Ramos (cell line): ENCODE results near the gene REEP1.

Experiments used
- in situ Hi-C: fragments of 300-500 bp; cut with MboI; formaldehyde crosslinking; loops from one replicate; pipeline ENCODE4 v1.14.3; 2022; ENCODE audit warnings: low sequenced_read_pairs; ENCODE audit not compliant: unreplicated experiment

Gene REEP1

DNA sequence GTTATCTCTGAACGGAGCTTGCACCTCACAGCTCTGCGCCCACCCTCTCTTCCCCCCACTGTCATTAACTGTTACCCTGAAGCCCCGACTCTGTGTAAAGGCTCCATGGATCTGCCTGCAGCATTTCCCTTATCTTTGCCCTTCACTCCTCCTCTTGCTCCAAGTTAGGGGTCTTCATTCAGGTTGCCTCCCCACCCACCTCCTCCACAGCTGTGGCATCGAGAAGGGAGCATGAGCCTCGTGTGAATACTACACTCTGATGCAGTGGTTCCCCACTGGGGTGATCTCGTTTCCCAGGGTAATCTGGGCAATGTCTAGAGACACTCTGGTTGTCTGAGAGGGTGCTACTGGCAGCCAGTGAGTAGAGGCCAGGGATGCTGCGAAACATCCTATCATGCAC, 51.4 kb downstream of the REEP1 start:
- in situ Hi-C loops, result no loop called here

- in situ Hi-C loops, result no loop called here
Observed at GRCh38 chr2:86285571-86285970, 51.9 kb downstream of the REEP1 start.

DNA sequence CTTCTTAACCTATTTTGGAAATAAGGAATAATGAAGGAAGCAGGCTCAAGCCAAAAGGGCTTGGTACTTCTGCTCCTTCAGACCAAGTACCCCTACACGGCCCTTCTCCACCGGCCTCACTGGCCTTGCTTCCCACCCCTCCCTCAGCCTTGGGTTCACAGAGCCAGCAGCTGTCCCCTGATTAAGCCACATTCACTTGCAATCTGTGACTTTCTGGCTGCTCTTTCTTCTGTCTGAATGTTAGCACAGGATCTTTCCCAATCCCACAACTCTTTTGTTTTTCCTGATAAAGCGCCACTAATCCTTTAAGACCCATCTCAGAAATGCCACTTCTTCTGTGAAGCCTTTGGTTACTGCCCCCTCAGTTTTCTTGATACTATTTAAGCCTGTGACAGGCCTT, 52.4 kb downstream of the REEP1 start:
- in situ Hi-C loops, result no loop called here

DNA sequence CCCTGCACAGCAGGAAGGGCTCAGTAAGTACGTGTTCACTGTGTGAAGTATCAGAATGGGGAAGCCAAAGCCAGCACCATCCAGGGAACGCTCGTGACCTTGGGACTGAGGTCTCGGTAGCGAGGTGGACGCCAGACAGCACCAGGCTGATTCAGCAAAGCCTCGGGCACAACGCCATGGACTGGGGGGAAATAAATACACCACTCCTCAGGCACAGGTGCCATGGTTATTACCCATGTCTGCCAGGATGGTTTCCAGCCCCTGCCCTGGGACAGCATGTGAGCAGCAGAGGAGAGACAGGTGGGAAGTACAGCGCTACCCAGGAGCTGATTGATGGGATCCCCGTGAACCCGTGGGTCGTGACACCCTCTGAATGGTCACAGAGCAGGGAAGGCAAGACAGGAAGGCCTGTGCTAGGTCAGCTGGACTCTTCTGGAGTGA, 53.0 kb downstream of the REEP1 start:
- in situ Hi-C loops, result no loop called here

DNA sequence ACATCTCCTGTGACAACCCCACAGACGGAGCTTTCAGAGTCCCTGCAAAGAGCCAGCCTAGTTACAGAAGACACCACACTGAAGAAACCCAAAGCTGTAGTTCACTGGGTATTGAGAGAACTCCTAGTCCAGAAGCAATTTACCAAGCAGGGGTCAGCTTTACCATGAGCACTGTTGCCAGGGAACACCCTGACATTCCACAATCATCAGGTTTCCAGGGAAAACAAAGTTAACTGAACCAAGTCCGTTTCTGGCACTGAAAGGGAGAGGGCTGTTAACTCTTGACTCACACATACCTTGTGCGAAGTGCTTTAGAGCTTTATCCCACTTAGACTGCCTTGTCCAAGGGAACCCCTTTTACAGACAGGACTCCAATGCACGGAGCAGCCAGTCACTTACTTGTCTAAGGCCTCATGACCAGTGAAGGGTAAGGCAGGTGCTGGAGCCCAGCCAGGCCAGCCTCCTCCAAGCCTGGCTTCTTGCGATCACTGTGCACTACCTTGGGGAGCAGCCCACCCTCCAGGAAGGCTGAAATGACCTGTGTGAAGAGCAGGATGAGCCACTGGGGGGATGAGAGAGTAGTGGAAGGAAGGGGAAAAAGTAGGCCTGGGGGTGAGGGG, 53.9 kb downstream of the REEP1 start:
- in situ Hi-C loops, result no loop called here

DNA sequence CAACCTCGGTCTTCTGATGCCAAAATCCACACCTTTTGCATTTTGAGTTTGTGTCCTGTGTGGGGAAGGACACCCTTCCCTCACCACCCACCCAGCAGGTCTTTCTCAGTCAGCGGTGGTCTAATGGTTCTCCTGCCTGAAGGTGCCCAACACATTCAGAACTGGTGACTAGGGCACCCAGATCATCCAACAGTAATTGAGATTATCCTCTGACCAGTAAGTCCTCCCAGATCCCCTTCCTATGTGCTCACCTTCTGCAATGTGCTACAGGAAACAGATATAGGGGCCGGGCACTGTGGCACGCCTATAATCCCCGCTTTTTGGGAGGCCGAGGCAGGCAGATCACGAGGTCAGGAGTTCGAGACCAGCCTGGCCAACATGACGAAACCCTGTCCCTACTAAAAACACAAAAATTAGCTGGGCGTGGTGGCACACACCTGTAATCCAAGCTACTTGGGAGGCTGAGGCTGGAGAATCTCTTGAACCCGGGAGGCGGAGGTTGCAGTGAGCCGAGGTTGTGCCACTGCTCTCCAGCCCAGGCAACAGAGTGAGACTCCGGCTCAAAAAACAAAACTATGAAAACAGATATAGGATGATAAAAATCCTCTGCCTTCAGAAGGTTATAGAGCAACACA, 56.2 kb downstream of the REEP1 start:
- in situ Hi-C loops, result no loop called here

- in situ Hi-C loops, result no loop called here
Observed at GRCh38 chr2:86280191-86280667, 57.2 kb downstream of the REEP1 start.

DNA sequence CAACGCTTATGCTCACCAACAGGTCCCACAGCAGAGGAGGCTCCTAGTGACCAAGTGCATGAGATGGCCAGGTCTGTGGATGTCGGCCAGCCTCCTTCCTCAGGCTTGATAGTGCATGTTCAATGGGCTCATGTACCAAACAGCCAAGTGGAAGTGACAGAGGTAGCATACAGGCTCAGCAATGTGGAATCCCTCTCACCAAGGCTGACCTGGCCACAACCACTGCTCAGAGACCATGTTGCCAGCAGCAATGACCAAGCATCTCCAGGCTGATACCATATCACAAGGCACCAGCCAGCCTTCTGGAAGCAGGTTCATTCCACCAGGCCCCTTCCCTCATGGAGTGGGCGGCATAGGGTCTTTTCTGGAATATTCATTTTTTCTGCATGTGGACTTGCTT, 61.5 kb downstream of the REEP1 start:
- in situ Hi-C loops, result no loop called here

DNA sequence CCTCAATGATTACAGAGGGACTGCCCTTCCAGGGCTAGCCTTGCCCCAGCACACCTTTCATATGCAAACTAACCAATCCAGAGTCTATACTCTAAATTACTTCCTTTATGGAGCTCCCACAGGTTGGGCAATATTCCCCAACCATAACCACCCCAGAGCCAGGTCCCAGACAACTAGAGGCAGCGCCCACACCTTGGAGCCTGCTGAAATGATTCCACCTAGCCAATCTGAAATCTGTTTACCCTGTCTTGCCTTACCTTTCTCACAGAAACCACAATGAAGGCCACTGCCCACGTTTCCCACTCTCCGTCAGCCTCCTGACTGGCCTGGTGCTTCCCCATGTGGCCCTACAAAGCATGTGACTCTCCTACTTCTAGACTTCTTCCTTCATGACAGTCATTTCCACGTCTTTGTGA, 62.0 kb downstream of the REEP1 start:
- in situ Hi-C loops, result no loop called here

- in situ Hi-C loops, result no loop called here
Observed at GRCh38 chr2:86274918-86275275, 62.5 kb downstream of the REEP1 start.

DNA sequence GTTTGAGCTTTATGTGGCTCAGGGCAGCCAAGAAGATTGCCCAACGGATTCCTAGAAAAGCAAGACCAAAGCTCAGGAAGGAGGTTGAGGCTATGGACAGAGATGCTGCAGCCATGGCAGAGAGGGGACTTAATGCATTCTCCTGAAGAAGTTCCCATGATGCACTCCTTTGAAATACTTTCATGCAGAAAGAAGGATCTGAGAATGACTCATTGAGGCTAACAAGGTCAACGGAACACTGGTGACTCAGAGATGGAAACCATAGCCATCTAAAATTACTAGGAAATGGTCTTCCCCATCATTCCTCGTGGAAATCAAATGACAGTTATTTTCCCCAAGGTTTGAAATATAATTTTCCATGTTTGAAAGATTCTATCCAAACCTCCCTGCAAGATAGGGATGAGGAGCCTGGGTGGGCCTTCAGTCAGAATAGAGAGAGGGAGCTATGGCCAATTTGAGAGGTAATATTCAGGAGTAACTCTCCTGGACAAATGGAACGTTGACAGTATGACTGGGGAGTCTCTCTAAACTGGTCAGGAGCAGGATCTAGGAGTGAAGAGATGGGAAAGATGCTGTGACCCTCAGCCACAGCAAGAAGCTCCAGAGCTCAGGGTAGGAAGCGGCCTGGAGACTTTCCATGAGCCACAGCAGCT, 63.0 kb downstream of the REEP1 start:
- in situ Hi-C loops, result no loop called here

GRCh38 chr2:86272111-86272510, 65.3 kb downstream of the REEP1 start:
- in situ Hi-C loops, result no loop called here

- in situ Hi-C loops, result no loop called here
Observed at GRCh38 chr2:86271248-86271647, 66.2 kb downstream of the REEP1 start.

GRCh38 chr2:86263956-86264355, 73.5 kb downstream of the REEP1 start:
- in situ Hi-C loops, result no loop called here

DNA sequence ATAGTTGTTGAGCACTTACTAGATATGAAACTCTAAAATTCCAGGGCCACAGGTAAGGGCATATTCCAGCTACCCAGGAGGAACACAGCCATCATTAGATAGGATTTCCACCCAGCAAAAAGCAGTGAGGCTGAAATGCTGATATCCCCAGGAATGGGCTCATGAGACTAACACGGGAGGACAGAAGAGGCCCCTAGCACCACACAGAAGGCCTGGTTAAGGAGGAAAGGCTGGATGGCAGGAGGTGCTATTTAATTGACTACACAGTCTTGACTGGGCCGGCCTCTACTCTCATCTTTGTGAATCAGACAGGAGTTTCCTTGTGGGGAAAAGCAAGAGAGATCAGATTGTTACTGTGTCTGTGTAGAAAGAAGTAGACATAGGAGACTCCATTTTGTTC, 76.4 kb downstream of the REEP1 start:
- in situ Hi-C loops, result no loop called here

GRCh38 chr2:86258106-86258505, 79.3 kb downstream of the REEP1 start:
- in situ Hi-C loops, result no loop called here

- in situ Hi-C loops, result no loop called here
Observed at GRCh38 chr2:86256982-86257381, 80.4 kb downstream of the REEP1 start.

- in situ Hi-C loops, result no loop called here
Observed at GRCh38 chr2:86256300-86256699, 81.1 kb downstream of the REEP1 start.

- in situ Hi-C loops, result no loop called here
Observed at GRCh38 chr2:86254576-86255538, 82.6 kb downstream of the REEP1 start.

DNA sequence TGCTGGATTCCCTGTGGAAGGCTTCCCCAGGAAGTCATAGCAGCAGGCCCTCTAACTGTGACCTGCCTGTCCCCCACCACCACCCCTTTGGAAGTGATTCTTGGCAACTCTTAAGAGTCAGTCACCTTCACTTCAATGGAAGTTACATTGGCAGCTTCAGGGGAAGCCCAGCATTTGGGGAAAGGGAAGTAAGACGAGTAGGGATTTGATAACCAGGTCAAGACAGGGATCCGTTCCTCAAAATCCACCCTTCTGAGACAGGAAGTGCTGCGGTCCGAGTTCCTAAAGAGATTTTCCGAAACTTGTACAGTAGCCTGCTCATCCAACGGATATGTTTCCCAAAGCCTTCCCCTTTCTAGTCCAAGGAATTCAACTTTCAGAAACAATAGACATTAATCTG, 84.0 kb downstream of the REEP1 start:
- in situ Hi-C loops, result no loop called here

- in situ Hi-C loops, result no loop called here
Observed at GRCh38 chr2:86251840-86252266, 85.6 kb downstream of the REEP1 start.
